Measurements from ENCODE around the gene SGIP1.

- no peak for TF ChIP-seq POLR2A (IDR thresholded peaks at IDR 0.05)
- TF ChIP-seq CTCF (IDR thresholded peaks at IDR 0.05), result no peak
- no peak for TF ChIP-seq POLR2AphosphoS5 (IDR thresholded peaks at IDR 0.05)
- no peak for TF ChIP-seq EP300 (IDR thresholded peaks at IDR 0.05)
Observed at GRCh38 chr1:66775646-66776045, 241.7 kb downstream of the SGIP1 start.
